LHCN-M2 (cell line): ENCODE measurements around the gene PHKB. TPM values are rescaled to one million over a fixed set of nuclear protein-coding genes. Genes with fewer than 3 reads are reported as not detected.

ENCODE experiments used
- DNase-seq: peaks from one replicate; pipeline ENCODE4 v3.0.0-alpha.2; 2012; ENCODE audit warnings: low read depth
- total RNA-seq: library from RNA; depleted of rRNA; stranded (reverse); fragments of >200 nt; gene quantifications from 2 replicates; pipeline ENCODE4 v1.2.3, GENCODE V29; 2014

Gene PHKB
- total RNA-seq, 1 experiment from 2014 or later: 35.2 TPM

DNA sequence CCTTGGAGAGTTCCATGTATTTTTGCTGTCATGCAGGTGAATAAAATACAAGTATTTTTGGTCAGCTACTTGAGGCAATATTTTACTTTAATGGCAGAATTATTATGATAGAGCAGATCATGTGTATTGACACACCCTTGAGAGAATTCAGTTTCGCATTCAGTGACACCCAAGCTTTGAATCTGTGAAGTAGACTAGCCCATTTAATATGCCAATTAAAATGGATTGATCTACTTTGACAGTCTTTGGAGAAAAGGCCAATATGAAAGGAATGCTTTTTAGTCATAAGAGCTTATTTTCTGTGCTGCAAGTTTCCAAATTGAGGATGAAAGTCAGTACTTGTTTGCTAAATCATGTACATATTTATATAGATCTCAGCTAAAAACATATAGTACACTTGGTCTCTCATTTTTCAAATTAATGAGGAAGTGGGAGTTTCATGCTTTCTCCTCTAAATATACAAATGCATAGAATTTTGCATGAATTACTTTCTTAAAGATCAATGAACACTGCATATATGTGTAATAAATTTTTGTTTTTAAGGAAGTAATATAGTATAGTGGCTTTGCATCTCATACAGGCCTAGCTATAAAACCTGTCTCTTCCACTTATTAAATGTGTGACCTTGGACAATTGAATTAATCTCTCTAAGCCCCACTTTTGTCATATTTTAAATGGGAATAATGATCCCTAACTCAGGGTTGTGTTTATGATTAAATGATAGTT lies 161.5 kb downstream of the PHKB start:
- DNase-seq: no peak

- no peak for DNase-seq
These were observed 163.4 kb downstream of the PHKB start for GRCh38 chr16:47624563-47624962.

- no peak for DNase-seq
These were observed 164.0 kb downstream of the PHKB start for GRCh38 chr16:47625115-47625567.

DNA sequence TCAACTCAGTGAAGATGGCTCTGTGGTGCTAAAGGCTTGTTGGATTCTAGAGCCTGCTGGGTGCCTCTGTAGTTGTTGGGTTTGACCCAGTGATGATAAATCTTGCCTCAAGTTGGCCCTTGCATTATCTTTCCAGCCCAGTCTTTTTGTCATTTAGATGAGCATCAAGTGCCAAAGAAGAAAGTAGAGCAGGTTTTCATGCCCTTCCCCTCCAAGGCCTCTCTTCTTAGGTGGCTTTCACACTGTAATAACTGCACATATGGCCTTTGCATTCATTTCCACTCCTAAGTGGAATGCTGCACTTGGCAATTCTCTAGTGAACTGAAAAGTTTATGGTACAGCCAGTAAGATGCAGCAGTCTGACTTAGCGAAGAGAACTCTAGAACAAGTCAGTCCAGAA lies 165.1 kb downstream of the PHKB start:
- DNase-seq: no peak

DNA sequence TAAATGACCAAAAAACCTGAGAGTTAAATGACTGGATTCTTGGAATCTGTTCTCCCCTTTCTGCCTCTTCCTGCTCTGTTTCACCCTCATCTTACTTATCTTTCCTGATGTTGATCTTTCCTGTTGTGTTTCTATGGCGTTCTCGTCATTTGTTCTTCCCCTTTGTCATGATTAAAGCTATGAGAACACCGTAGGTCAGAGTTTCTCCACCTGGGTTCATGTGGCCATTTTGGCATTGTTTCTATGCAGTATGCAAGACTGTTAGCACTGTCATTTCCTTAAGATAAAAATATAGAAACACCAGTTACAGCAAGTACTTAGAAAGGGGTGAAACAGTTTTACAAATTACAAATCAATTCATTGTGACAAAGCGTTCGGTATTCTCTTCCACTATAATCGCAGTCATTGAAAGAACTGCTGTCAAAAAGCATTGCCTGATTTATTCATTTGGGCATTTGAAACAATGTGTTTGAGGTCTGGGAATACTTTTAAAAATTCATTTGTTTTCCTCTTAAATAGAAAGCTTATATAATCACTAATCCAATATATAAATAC lies 166.0 kb downstream of the PHKB start:
- no peak for DNase-seq

GRCh38 chr16:47627721-47628120 lies 166.6 kb downstream of the PHKB start:
- DNase-seq: no peak

DNA sequence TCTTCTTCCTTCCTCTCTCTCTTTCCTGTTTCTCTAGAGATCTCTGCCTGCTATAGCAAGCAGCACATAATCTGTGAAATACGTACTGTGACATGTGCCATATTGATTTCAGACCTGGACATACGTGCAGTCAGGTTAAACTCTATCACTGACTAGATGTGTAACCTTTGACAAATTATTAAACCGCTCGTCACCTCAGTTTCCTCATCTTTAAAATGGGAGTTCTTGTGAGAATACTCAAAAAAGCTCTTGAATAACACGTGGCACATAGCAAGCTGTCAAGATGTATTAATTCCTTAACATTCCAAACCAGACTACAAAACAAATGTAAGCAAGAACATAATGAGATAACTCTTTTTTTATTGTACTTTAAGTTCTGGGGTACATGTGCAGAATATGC lies 170.0 kb downstream of the PHKB start:
- DNase-seq: no peak

GRCh38 chr16:47634126-47634525 lies 173.0 kb downstream of the PHKB start:
- no peak for DNase-seq

- DNase-seq: no peak
These were observed 173.6 kb downstream of the PHKB start for GRCh38 chr16:47634727-47635126.

DNA sequence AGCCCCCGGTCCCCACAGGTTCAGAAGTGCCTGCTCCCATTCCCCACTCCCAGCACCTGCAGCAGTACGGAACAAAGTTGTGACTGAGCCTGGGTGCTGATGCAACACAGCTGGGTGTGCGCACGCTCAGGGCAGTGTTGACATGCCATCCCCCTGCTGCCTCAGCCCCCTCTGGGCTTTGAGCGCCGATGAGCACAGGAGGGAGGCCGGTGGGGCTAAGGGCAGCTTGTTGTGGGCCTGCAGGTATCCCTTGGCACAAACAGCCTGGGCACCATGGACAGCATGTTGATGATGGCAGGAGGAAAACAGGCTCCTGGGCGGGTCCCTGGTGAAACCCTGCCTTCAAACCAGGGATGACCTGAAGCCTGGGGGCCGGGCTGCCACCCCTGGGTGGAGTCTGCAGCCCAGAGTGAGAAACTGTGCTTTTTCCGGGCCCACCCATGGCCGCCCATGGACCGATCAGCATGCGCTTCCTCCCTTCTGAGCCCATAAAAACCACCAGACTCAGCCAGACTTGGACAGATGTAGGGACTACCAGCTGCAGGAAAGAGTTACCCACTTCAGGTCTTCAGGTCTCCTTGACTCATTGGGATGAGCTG lies 175.5 kb downstream of the PHKB start:
- DNase-seq: no peak

DNA sequence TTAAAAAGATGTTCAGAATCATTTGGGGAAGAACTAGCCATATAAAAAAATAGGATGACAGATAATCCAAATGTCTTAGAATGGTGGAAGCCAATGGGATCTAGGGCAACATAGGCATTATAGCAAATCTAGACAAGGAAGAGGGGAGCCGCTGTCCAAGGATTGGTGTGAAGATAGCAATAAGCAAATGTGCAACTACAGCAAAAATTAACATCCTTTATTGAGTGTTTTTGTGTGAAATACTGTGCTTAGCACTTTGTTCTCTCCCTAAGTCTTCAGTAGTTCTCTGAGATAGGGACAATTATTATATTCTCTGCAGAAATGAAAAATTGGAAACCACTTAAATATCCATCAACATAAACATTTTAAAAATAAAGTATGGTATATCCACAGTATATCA lies 177.0 kb downstream of the PHKB start:
- no peak for DNase-seq

- DNase-seq: no peak
These were observed 179.5 kb downstream of the PHKB start for GRCh38 chr16:47640661-47641060.

DNA sequence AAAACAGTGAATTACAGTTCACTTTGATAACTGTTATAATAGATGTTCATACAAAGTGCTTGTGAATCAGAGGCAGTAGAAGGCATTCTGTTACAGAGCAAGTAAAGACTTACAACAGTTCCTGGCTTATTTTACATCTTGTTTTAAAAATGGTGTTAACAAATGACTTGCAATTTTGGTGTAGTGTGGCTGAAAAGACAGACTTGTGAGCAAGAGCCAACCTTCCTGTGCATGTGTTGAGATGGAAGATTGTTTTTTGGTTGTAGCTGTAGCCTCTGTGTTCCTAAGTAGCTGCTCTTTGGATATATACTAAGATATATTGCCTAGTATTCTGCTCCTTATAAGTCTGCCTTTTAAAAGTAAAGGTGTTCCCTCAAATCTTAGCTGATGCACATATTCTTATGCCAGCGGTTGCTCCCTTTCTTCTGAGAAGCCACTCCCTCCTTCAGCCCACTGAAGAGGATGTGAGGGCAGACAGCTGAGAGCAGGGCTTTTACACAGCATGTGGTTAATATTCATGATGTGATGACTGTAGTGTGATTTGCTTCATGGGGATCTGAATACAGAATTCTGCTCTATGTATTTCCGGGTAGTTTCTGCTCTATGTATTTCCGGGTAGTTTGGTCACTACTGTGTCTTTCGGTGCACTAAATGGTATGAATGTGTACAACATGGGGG lies 182.3 kb downstream of the PHKB start:
- peak; percentile 32 for DNase-seq

DNA sequence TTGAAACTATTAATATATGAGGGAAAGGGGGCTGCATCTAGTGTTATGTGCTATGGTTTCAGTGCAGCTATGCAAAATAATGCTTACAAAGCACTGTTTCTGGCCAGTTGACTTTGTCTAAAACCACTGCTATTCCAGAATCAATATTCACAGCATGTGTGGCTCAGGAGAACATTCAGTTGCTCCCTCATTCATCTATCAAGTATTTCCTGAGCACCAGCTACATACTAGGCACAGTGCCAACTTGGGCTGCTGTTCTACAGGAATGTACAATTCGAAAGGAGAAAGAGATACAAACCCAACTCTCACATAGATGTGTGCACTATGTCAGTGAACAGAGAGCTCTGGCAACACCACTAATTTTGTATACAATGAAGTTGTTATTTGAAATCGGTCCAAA lies 183.0 kb downstream of the PHKB start:
- DNase-seq: peak; percentile 77

DNA sequence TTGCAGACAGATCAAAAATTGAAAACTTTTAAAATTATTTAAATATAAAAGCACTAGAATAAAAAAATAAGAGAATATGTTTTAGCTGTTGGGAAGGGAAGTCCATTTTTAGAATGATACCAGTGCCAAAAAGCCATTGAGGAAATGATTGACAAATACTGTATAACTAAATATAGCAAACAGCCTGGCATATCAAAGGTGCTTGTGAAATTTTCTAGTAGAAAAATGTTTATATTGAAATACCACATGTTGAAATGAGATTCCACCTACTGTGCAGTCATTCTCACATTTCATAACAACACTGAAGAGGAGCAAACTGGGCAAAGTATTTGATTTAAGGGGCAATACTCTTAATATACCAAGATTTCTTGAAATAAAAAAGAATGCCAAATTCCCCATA lies 183.5 kb downstream of the PHKB start:
- DNase-seq: peak; percentile 9

DNA sequence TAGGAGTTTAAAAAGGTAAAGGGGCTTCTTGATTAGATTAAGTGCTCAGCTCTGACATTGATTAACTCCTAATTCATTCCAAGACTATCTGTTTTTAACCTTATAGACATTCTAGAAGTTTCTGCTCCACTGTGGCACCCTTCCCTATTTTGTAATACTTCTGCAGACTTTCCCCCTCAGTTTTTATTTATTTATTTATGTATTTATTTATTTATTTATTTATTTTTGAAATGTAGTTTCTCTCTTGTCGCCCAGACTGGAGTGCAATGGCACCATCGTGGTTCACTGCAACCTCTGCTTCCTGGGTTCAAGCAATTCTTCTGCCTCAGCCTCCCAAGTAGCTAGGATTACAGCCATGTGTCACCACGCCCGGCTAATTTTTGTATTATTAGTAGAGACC lies 185.8 kb downstream of the PHKB start:
- DNase-seq: no peak

- no peak for DNase-seq
These were observed 195.9 kb downstream of the PHKB start for GRCh38 chr16:47657032-47657431.

- DNase-seq: no peak
These were observed 196.8 kb downstream of the PHKB start for GRCh38 chr16:47657977-47658376.

DNA sequence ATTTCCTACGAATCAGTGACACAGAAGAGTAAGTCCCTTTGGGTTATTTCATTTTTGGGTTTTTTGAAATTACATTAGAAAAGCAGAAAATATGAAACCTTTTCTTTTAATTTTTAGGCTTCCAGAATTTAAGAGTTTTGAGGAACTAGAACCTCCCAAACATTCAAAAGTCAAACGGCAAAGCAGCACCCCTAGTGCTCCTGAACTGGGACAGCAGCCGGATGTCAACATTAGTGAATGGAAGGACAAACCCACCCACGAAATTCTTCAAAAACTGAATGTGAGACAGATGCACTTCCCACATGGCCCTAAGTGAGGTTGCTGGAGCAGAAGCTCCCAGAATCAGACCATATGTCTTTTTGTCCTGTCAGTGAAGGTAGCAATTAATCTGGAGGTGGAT lies 199.4 kb downstream of the PHKB start:
- DNase-seq: no peak

DNA sequence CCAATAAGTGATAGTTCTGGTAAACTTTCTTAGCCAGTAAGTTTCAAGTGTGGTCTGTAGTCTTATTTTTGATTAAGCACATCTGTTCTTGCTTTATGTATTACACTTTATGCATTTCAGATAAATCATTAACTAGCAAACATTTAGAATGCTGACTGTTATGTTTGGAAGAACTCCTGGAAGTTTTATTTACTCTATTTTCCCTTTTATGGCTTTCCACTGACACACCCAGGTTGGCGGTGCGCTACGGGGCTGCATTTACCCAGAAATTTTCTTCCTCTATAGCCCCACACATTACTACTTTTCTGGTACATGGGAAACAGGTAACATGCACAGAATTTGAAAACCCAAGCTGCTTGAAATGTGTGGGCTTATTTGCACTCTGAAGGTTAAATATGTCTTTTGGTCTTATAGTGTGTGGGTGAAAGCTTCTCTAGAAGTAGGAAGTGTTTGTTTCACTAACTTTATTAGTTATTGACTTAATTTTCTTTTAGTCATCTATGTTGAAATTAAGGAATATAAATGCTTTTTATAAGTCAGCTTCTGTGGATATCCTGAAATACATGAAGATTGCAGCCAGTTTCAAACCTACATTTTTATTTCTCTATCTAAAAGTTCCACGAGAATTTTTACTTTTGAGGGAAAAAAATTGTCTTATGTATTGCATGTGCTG lies 203.7 kb downstream of the PHKB start:
- DNase-seq: no peak

DNA sequence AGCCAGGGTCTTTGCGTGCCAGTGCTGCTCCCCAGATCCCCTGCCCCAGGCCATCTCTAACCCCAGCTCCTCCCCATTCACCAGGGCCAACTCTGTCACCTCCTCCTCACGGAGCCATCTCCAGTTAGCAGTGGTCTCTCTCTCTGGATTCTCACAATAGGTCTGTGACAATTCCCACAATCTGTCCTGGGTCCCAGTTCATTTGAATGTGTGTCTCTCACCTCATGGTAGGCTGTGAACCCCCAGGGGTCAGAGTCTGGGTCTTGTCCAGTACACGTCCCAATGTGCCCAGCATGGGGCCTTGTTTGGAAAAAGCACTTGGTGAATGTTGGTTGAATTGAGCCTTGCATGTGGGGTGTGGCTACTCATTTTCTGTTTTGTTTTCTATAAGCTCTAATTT lies 205.3 kb downstream of the PHKB start:
- no peak for DNase-seq

DNA sequence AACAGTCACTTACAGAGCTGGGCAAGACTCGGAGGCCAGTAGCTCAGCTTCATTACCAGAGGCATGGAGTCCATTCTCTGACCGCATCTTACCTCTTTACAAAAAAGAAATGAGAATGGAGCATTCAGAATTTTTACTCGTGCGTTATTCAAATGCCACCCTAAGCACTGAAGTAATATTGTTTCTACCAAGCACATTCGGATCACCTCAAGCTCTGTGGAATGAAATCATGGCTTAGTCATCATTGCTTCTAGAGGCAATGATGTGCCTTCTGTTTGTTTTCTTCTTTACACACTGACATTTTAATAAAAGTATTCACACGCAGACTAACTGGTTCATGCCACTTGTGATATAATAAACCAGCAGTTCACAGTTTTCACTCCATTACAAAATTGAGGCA lies 206.8 kb downstream of the PHKB start:
- no peak for DNase-seq
